Endothelial cell (in vitro differentiated cells): Measurements from ENCODE around the gene ARMH4. TPM values are rescaled to one million over a fixed set of nuclear protein-coding genes. Genes with fewer than 3 reads are reported as not detected.

Experiments used
- DNase-seq: peaks from one replicate; pipeline ENCODE4 v3.0.0; 2021; ENCODE audit warnings: low spot score
- H3K27ac Mint-ChIP-seq: one replicate; pipeline ENCODE4 v1.8.0; 2021; ENCODE audit warnings: mixed read lengths, inconsistent platforms; ENCODE audit not compliant: unreplicated experiment
- H3K27me3 Mint-ChIP-seq: one replicate; pipeline ENCODE4 v1.8.0; 2021; ENCODE audit warnings: mild to moderate bottlenecking, moderate library complexity, mixed read lengths, inconsistent platforms; ENCODE audit not compliant: unreplicated experiment
- H3K36me3 Mint-ChIP-seq: one replicate; pipeline ENCODE4 v1.8.0; 2021; ENCODE audit warnings: mild to moderate bottlenecking, low read depth, mixed read lengths, inconsistent platforms; ENCODE audit not compliant: unreplicated experiment
- H3K4me1 Mint-ChIP-seq: one replicate; pipeline ENCODE4 v1.8.0; 2021; ENCODE audit warnings: mild to moderate bottlenecking, mixed read lengths, inconsistent platforms; ENCODE audit not compliant: unreplicated experiment
- H3K4me3 Mint-ChIP-seq: one replicate; pipeline ENCODE4 v1.8.0; 2021; ENCODE audit warnings: mild to moderate bottlenecking, mixed read lengths, inconsistent platforms; ENCODE audit not compliant: unreplicated experiment
- H3K9me3 Mint-ChIP-seq: one replicate; pipeline ENCODE4 v1.8.0; 2021; ENCODE audit warnings: mixed read lengths, inconsistent platforms; ENCODE audit not compliant: unreplicated experiment
- CTCF ChIP-seq: fragments of 200-600 bp; sonication (generic); IDR thresholded peaks from one replicate; pipeline ENCODE4 v1.5.0; 2021; ENCODE audit warnings: antibody characterized with exemption; ENCODE audit not compliant: unreplicated experiment
- total RNA-seq: library from RNA; stranded (reverse); fragmentation: NEBNext Ultra II Directional; extraction: Animal tissue kit (Norgen Biotek cat#: 25700); gene quantifications from one replicate; pipeline ENCODE4 v1.2.1, GENCODE V29; 2021; ENCODE audit not compliant: unreplicated experiment

The ARMH4 gene
- total RNA-seq, 1 donor from 2014 or later: 10.5 TPM

- H3K4me3 Mint-ChIP-seq: no peak overlapping the region
- H3K27ac Mint-ChIP-seq: no peak overlapping the region
- no peak for TF ChIP-seq CTCF
- H3K9me3 Mint-ChIP-seq: no peaks in the 10 kb centered on the region
- DNase-seq: no peak
- peaks cover 2% of the 10 kb centered on the region for H3K4me1 Mint-ChIP-seq
- no peaks in the 10 kb centered on the region for H3K36me3 Mint-ChIP-seq
- no peaks in the 10 kb centered on the region for H3K27me3 Mint-ChIP-seq
Measured at GRCh38 chr14:58068306-58068705, 83.7 kb downstream of the ARMH4 start.

GRCh38 chr14:58066115-58066514, 85.9 kb downstream of the ARMH4 start:
- DNase-seq: no peak
- no peak for TF ChIP-seq CTCF
- H3K36me3 Mint-ChIP-seq: no peaks in the 10 kb centered on the region
- H3K27me3 Mint-ChIP-seq: no peaks in the 10 kb centered on the region
- H3K4me1 Mint-ChIP-seq: no peaks in the 10 kb centered on the region
- H3K27ac Mint-ChIP-seq: no peak overlapping the region
- H3K4me3 Mint-ChIP-seq: no peak overlapping the region
- H3K9me3 Mint-ChIP-seq: no peaks in the 10 kb centered on the region

- Mint-ChIP-seq H3K4me3 (no peak overlapping the region), H3K27ac (no peak overlapping the region), H3K9me3 (no peaks in the 10 kb centered on the region), H3K4me1 (no peaks in the 10 kb centered on the region), H3K27me3 (no peaks in the 10 kb centered on the region), H3K36me3 (peaks cover 4% of the 10 kb centered on the region)
- no peak for DNase-seq
- TF ChIP-seq CTCF: no peak
Measured at GRCh38 chr14:58061581-58061980, 90.4 kb downstream of the ARMH4 start.

GRCh38 chr14:58060898-58061297, 91.1 kb downstream of the ARMH4 start:
- Mint-ChIP-seq H3K36me3 (peaks cover 4% of the 10 kb centered on the region), H3K9me3 (no peaks in the 10 kb centered on the region), H3K4me3 (no peak overlapping the region), H3K27me3 (no peaks in the 10 kb centered on the region), H3K27ac (no peak overlapping the region), H3K4me1 (no peaks in the 10 kb centered on the region)
- TF ChIP-seq CTCF: no peak
- no peak for DNase-seq

GRCh38 chr14:58060077-58060476, 91.9 kb downstream of the ARMH4 start:
- no peaks in the 10 kb centered on the region for H3K27me3 Mint-ChIP-seq
- H3K9me3 Mint-ChIP-seq: no peaks in the 10 kb centered on the region
- TF ChIP-seq CTCF: no peak
- H3K4me3 Mint-ChIP-seq: no peak overlapping the region
- peaks cover 4% of the 10 kb centered on the region for H3K36me3 Mint-ChIP-seq
- DNase-seq: no peak
- no peak overlapping the region for H3K27ac Mint-ChIP-seq
- H3K4me1 Mint-ChIP-seq: no peaks in the 10 kb centered on the region
